ENCODE data around the gene ADSS1.

The ADSS1 gene

GRCh38 chr14:104781271-104782077 is 57.4 kb downstream of the ADSS1 start:
- H3K4me3 ChIP-seq (ENCODE audit: low read depth, low read length, poor library complexity, severe bottlenecking), result no peak overlapping the region
- H3K27ac ChIP-seq (ENCODE audit: low read depth, low read length, poor library complexity, severe bottlenecking), result no peak overlapping the region
- no peaks in the 10 kb centered on the region for H3F3A ChIP-seq (ENCODE audit: insufficient read depth, low read length)
- H4K20me1 ChIP-seq (ENCODE audit: insufficient read depth, low read length), result no peaks in the 10 kb centered on the region
- H3K9me2 ChIP-seq (ENCODE audit: low read depth, low read length), result no peaks in the 10 kb centered on the region
- TF ChIP-seq CTCF (IDR thresholded peaks at IDR 0.05; ENCODE audit: low read length) (no peak), EZH2 (IDR thresholded peaks at IDR 0.05; ENCODE audit: borderline replicate concordance, low read length) (no peak)
- H3K4me2 ChIP-seq (ENCODE audit: low read length), result no peak overlapping the region
- H3K27me3 ChIP-seq (ENCODE audit: insufficient read depth, low read length), result no peaks in the 10 kb centered on the region
- no peak overlapping the region for H2AFZ ChIP-seq (ENCODE audit: low read length)
- no peak overlapping the region for H3K9ac ChIP-seq (ENCODE audit: low read length)
- H3K36me3 ChIP-seq (ENCODE audit: insufficient read depth, low read length), result peaks cover 8% of the 10 kb centered on the region; the same call in 1 of the 2 replicates
- no peaks in the 10 kb centered on the region for H3K79me2 ChIP-seq (ENCODE audit: insufficient read depth, low read length)
- no peaks in the 10 kb centered on the region for H3K9me3 ChIP-seq (ENCODE audit: low read length)
- H3K4me1 ChIP-seq (ENCODE audit: insufficient read depth, low read length, severe bottlenecking), result no peaks in the 10 kb centered on the region

- peaks cover 4% of the 10 kb centered on the region; the same call in 1 of the 2 replicates for H3K36me3 ChIP-seq (ENCODE audit: insufficient read depth, low read length)
Measured at GRCh38 chr14:104782086-104782807, 58.2 kb downstream of the ADSS1 start.

GRCh38 chr14:104782808-104783139 is 58.7 kb downstream of the ADSS1 start:
- Histone ChIP-seq H3F3A (ENCODE audit: insufficient read depth, low read length) (no peaks in the 10 kb centered on the region), H3K9me3 (ENCODE audit: low read length) (no peaks in the 10 kb centered on the region), H3K79me2 (ENCODE audit: insufficient read depth, low read length) (no peaks in the 10 kb centered on the region), H3K27me3 (ENCODE audit: insufficient read depth, low read length) (no peaks in the 10 kb centered on the region), H3K27ac (ENCODE audit: low read depth, low read length, poor library complexity, severe bottlenecking) (no peak overlapping the region), H3K4me3 (ENCODE audit: low read depth, low read length, poor library complexity, severe bottlenecking) (no peak overlapping the region), H3K4me1 (ENCODE audit: insufficient read depth, low read length, severe bottlenecking) (no peaks in the 10 kb centered on the region), H4K20me1 (ENCODE audit: insufficient read depth, low read length) (no peaks in the 10 kb centered on the region), H2AFZ (ENCODE audit: low read length) (no peak overlapping the region), H3K4me2 (ENCODE audit: low read length) (no peak overlapping the region), H3K36me3 (ENCODE audit: insufficient read depth, low read length) (peaks cover 4% of the 10 kb centered on the region; the same call in 1 of the 2 replicates), H3K9ac (ENCODE audit: low read length) (no peak overlapping the region), H3K9me2 (ENCODE audit: low read depth, low read length) (no peaks in the 10 kb centered on the region)
- TF ChIP-seq EZH2 (IDR thresholded peaks at IDR 0.05; ENCODE audit: borderline replicate concordance, low read length), result no peak
- no peak for TF ChIP-seq CTCF (IDR thresholded peaks at IDR 0.05; ENCODE audit: low read length)

More at GRCh38 chr14:104782086-104782807, 58.2 kb downstream of the ADSS1 start:
- H3K4me1 ChIP-seq (ENCODE audit: insufficient read depth, low read length, severe bottlenecking), result no peaks in the 10 kb centered on the region
- no peak overlapping the region for H3K27ac ChIP-seq (ENCODE audit: low read depth, low read length, poor library complexity, severe bottlenecking)
- H3F3A ChIP-seq (ENCODE audit: insufficient read depth, low read length), result no peaks in the 10 kb centered on the region
- H3K9ac ChIP-seq (ENCODE audit: low read length), result no peak overlapping the region
- H3K27me3 ChIP-seq (ENCODE audit: insufficient read depth, low read length), result no peaks in the 10 kb centered on the region
- no peaks in the 10 kb centered on the region for H3K9me3 ChIP-seq (ENCODE audit: low read length)
- no peaks in the 10 kb centered on the region for H4K20me1 ChIP-seq (ENCODE audit: insufficient read depth, low read length)
- no peaks in the 10 kb centered on the region for H3K79me2 ChIP-seq (ENCODE audit: insufficient read depth, low read length)
- no peak overlapping the region for H2AFZ ChIP-seq (ENCODE audit: low read length)
- H3K9me2 ChIP-seq (ENCODE audit: low read depth, low read length), result no peaks in the 10 kb centered on the region
- H3K4me2 ChIP-seq (ENCODE audit: low read length), result no peak overlapping the region
- TF ChIP-seq EZH2 (IDR thresholded peaks at IDR 0.05; ENCODE audit: borderline replicate concordance, low read length), result no peak
- TF ChIP-seq CTCF (IDR thresholded peaks at IDR 0.05; ENCODE audit: low read length), result no peak
- no peak overlapping the region for H3K4me3 ChIP-seq (ENCODE audit: low read depth, low read length, poor library complexity, severe bottlenecking)
